GM12874 (cell line): ENCODE measurements around the gene TNS1.

ENCODE experiments used
- CTCF ChIP-seq: IDR thresholded peaks from 2 replicates; pipeline ENCODE4 v1.5.1; 2011; ENCODE audit warnings: low read depth, mild to moderate bottlenecking, control low read depth, low read length, moderate library complexity; ENCODE audit not compliant: insufficient read depth

TNS1 gene

GRCh38 chr2:217926801-217927200, 76.0 kb downstream of the TNS1 start:
- TF ChIP-seq CTCF, result no peak

- no peak for TF ChIP-seq CTCF
These were observed 78.4 kb downstream of the TNS1 start for GRCh38 chr2:217924346-217924901.

GRCh38 chr2:217923007-217923686, 79.6 kb downstream of the TNS1 start:
- no peak for TF ChIP-seq CTCF

GRCh38 chr2:217922101-217923006, 80.4 kb downstream of the TNS1 start:
- TF ChIP-seq CTCF, result no peak

- TF ChIP-seq CTCF, result no peak
These were observed 81.8 kb downstream of the TNS1 start for GRCh38 chr2:217920879-217921603.

- TF ChIP-seq CTCF, result no peak
These were observed 82.9 kb downstream of the TNS1 start for GRCh38 chr2:217919781-217920351.
